ENCODE results near the gene GIMAP6.

DNA sequence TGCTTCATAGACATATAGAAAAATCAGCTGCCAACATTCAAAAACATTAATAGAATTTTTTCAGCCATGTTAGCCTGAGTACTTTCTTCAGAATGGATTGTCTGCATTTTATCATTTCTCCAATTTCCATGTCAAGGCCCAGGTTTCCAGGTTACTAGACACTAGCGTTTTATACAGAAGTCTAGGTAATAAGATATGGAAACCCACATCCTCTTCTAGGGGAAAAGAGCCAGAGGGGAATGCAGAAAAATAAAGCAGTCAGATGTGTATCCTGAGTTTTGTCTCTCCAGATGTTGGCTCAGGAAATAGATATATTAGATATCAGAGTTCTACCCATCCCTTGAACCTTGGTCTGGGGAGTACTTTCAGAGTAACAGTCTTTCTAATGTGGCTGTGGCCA is 44.6 kb downstream of the GIMAP6 start:
- TF ChIP-seq, protein P1, sequence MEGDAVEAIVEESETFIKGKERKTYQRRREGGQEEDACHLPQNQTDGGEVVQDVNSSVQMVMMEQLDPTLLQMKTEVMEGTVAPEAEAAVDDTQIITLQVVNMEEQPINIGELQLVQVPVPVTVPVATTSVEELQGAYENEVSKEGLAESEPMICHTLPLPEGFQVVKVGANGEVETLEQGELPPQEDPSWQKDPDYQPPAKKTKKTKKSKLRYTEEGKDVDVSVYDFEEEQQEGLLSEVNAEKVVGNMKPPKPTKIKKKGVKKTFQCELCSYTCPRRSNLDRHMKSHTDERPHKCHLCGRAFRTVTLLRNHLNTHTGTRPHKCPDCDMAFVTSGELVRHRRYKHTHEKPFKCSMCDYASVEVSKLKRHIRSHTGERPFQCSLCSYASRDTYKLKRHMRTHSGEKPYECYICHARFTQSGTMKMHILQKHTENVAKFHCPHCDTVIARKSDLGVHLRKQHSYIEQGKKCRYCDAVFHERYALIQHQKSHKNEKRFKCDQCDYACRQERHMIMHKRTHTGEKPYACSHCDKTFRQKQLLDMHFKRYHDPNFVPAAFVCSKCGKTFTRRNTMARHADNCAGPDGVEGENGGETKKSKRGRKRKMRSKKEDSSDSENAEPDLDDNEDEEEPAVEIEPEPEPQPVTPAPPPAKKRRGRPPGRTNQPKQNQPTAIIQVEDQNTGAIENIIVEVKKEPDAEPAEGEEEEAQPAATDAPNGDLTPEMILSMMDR (IDR thresholded peaks at IDR 0.05; ENCODE audit: low read depth, low read length, poor library complexity, severe bottlenecking): no peak
- no peak for TF ChIP-seq EZH2phosphoT487 (IDR thresholded peaks at IDR 0.05; ENCODE audit: borderline replicate concordance, low read length)

Measured in DOHH2 (cell line).